ENCODE data around the gene NT5E.

- TF ChIP-seq CTCF (conservative IDR thresholded peaks at IDR 0.05) (no peak), EZH2 (IDR thresholded peaks at IDR 0.05; ENCODE audit: low read depth) (no peak)
Measured at GRCh38 chr6:85405853-85406198, 44.1 kb upstream of the NT5E start.
